Measurements from ENCODE around the gene SNX9.

SNX9 gene

DNA sequence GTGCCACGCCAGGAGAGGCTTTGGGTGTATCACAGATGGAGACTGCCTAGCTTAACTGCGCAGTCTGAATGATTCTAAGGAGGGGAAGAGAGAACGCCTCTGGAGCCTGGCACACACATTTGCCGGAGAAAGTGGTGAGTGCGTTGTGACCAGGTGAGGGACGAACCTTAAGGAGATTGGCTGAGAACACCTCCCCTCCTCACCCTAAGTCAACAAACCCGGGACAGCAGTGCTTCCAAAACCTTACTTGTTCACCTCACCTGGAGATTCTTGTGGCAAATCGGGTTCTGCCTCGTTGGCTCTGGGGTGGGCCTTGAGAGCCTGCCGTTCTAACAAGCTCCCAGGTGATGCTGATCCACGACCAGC is 168.0 kb downstream of the SNX9 start:
- Histone ChIP-seq H3K4me1 (ENCODE audit: control insufficient read depth, insufficient read depth, low read length) (peaks cover 15% of the 10 kb centered on the region), H3K36me3 (ENCODE audit: control insufficient read depth in 2 of 2, insufficient read depth in 1 of 2, low read length in 2 of 2) (no peaks in the 10 kb centered on the region), H3K4me3 (ENCODE audit: low read depth, low read length) (no peak overlapping the region), H3K9me3 (ENCODE audit: control insufficient read depth, insufficient read depth, low read depth, low read length) (no peaks in the 10 kb centered on the region), H3K27ac (ENCODE audit: extremely low read depth, low read depth, low read length) (no peak overlapping the region)
- CTCF ChIA-PET, result interaction anchor here (0.6 to 1.9 kb wide), 6 partner anchors 17 to 80 kb away, joined by 3 to 8 read pairs (median 3); no protein-coding TSS in a partner anchor
- TF ChIP-seq ZNF654 (tag by site-specific recombination; IDR thresholded peaks at IDR 0.05; ENCODE audit: low read depth), result no peak
- TF ChIP-seq ZNF561 (tag by site-specific recombination; IDR thresholded peaks at IDR 0.05; ENCODE audit: borderline replicate concordance), result no peak
- TF ChIP-seq, protein P1, sequence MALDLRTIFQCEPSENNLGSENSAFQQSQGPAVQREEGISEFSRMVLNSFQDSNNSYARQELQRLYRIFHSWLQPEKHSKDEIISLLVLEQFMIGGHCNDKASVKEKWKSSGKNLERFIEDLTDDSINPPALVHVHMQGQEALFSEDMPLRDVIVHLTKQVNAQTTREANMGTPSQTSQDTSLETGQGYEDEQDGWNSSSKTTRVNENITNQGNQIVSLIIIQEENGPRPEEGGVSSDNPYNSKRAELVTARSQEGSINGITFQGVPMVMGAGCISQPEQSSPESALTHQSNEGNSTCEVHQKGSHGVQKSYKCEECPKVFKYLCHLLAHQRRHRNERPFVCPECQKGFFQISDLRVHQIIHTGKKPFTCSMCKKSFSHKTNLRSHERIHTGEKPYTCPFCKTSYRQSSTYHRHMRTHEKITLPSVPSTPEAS (tag by site-specific recombination; IDR thresholded peaks at IDR 0.05), result no peak
- no peak for TF ChIP-seq ZNF664 (tag by site-specific recombination; IDR thresholded peaks at IDR 0.05)
- no peak for TF ChIP-seq ZNF155 (tag by site-specific recombination; IDR thresholded peaks at IDR 0.05)
- POLR2A ChIA-PET, result interaction anchor here (3.1 kb wide), 1 partner anchor 12 kb away, joined by 9 read pairs; no protein-coding TSS in a partner anchor

- TF ChIP-seq ZNF223 (tag by site-specific recombination; IDR thresholded peaks at IDR 0.05) (no peak), ZNF785 (tag by site-specific recombination; IDR thresholded peaks at IDR 0.05) (no peak), WT1 (tag by site-specific recombination; IDR thresholded peaks at IDR 0.05) (no peak), ZBTB7A (tag by site-specific recombination; IDR thresholded peaks at IDR 0.05; ENCODE audit: low read depth) (no peak), SP2 (tag by site-specific recombination; IDR thresholded peaks at IDR 0.05) (no peak), SCRT1 (tag by site-specific recombination; IDR thresholded peaks at IDR 0.05; ENCODE audit: borderline replicate concordance) (no peak), ZNF157 (tag by site-specific recombination; IDR thresholded peaks at IDR 0.05) (no peak), ZIC2 (tag by site-specific recombination; IDR thresholded peaks at IDR 0.05) (no peak), ZFP3 (tag by site-specific recombination; IDR thresholded peaks at IDR 0.05; ENCODE audit: low read depth) (no peak), HOXD13 (CRISPR knock-in tag; IDR thresholded peaks at IDR 0.05; ENCODE audit: borderline replicate concordance) (no peak), ZNF555 (tag by site-specific recombination; conservative IDR thresholded peaks at IDR 0.05) (no peak), KLF17 (tag by site-specific recombination; IDR thresholded peaks at IDR 0.05) (no peak), ZBTB26 (tag by site-specific recombination; optimal IDR thresholded peaks at IDR 0.05) (no peak), ZNF610 (tag by site-specific recombination; IDR thresholded peaks at IDR 0.05; ENCODE audit: borderline replicate concordance) (no peak), ZNF548 (tag by site-specific recombination; IDR thresholded peaks at IDR 0.05) (no peak), ZBTB20 (tag by site-specific recombination; IDR thresholded peaks at IDR 0.05) (no peak)
- peaks cover 13% of the 10 kb centered on the region for H3K4me1 ChIP-seq (ENCODE audit: control insufficient read depth, insufficient read depth, low read length)
- no peaks in the 10 kb centered on the region for H3K9me3 ChIP-seq (ENCODE audit: control insufficient read depth, insufficient read depth, low read depth, low read length)
- peaks cover 0 to 4% of the 10 kb centered on the region in 2 experiments; a peak in 1 of 3 replicates for H3K36me3 ChIP-seq (ENCODE audit: control insufficient read depth in 2 of 2, insufficient read depth in 1 of 2, low read length in 2 of 2)
- no peak overlapping the region for H3K4me3 ChIP-seq (ENCODE audit: low read depth, low read length)
- ChIA-PET POLR2A (interaction anchor here (0.6 to 2.6 kb wide), 2 partner anchors 10 to 379 kb away, joined by 4 to 8 read pairs; no protein-coding TSS in a partner anchor), CTCF (interaction anchor here (0.8 to 1.5 kb wide), 4 partner anchors 9 to 79 kb away, joined by 3 to 4 read pairs (median 4); no protein-coding TSS in a partner anchor)
- no peak overlapping the region for H3K27ac ChIP-seq (ENCODE audit: extremely low read depth, low read depth, low read length)
These were observed 170.0 kb downstream of the SNX9 start for GRCh38 chr6:157993076-157993475.

All from HEK293 (cell line).